Fibroblast of peridontal ligament (primary cell): ENCODE measurements around the gene GABRB3.

Experiments used
- DNase-seq: peaks from one replicate; pipeline ENCODE4 v3.0.0-alpha.2; 2010; ENCODE audit errors: extremely low read depth

GABRB3 gene

DNA sequence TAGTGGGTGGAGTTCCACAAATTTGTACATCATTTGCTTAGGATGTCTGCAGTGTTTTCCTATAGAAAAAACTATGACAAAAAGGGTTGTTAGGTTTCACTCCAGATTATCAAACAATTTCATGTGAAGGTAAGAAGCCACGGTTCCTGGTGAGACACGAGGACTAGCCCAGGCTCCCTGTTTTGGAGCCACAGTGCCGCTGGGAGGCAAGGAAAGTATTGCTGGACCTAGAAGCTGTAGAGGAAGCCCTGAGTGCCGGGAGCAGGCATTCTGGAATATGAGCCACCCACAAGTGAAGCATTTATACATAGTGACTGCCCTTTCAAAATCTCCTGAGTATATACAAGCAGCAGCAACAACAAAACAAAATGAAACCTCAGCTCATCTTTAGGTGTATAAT lies 142.0 kb downstream of the GABRB3 start:
- DNase-seq: no peak

DNA sequence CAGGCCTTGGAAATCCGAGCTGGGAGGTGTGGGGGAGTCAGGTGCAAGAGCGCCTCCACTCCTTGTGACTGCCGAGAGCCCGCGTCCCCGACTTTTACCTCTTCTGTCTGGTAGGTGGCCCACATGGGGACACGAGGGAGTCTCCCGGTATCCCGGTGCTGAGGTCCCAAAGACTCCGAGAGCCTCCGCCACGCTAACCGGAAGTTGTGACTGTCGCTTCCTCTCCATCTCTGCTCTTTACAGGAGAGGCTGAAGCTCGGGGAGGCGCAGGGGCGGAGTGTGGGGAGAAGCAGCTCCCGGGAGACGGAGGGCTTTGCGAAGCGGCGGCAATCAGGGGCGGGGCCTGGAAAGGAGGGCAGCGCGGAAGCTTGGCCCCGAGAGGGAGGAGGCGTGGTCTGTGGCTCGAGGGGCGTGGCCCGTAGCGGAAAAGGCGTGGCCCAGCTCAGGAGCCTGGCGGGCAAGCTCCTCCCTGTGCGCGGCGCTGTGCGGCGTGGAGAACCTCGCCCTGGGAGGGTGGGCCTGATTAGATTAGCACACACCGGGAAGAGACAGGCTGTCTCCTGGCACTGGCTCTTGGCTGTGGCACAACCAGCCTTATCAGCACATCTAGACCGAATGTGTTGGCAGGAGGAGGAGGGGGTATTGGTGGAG lies 143.9 kb downstream of the GABRB3 start:
- DNase-seq: peak; percentile 2

- DNase-seq: no peak
Measured at GRCh38 chr15:26628071-26628470, 144.8 kb downstream of the GABRB3 start.

GRCh38 chr15:26624128-26624527 lies 148.7 kb downstream of the GABRB3 start:
- no peak for DNase-seq

DNA sequence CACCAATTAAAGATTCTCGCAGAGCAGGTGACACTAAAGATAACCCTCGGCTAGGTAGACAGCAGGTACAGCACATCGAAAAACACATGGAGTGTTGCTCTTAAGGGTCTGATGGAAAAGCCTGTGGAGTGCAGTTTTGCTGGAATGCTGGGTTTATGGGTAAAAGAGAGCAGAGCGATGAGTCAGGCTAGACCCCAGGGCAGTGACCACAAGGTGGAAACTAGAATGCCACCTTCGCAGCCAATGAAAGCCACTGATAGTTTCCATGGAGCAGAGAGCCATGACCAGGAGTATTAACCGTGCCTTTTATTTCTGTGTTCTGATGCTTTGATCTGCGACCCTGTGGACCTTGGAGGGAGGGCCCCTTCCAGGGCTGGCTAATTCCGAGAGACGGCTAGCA lies 149.8 kb downstream of the GABRB3 start:
- DNase-seq: no peak

DNA sequence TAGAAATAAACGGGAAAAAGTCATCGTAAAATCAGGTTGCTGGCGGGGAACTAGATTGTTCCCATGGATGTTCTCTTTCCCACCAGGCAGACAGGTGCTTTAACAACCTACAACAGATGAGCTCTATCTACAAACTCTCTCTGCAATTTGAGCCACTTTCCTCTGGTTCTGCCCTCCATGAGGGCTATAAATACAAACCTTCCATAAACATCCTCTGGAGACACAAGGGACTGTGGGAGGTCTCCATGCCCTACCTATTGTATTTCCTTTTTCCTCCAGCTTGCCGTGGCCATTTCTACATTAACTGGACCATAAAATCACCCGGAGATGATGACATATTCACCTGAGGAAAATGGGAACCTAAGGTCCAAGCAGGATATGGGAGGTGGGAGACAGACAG lies 151.1 kb downstream of the GABRB3 start:
- no peak for DNase-seq

- DNase-seq: no peak
Measured at GRCh38 chr15:26620528-26621458, 152.1 kb downstream of the GABRB3 start.

DNA sequence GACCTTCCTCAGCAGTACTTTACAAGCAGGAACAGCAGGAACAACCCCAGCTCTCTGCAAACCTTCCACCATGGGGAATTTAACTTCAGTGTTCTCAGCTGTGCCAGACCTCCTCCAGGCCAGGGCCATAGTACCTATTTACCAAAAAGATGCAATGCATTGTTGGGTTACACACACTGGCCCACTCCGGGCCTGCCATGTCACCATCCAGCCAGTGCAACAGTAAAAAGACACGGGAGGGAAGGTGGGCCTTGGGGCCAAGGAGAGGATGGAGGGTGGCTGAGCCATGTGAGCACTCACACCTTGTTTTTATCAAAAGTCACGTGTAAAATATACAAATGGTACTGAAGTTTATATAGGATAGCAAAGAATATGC lies 157.0 kb downstream of the GABRB3 start:
- DNase-seq: no peak

- DNase-seq: no peak
Measured at GRCh38 chr15:26615188-26615926, 157.5 kb downstream of the GABRB3 start.

- DNase-seq: no peak
Measured at GRCh38 chr15:26614734-26615133, 158.1 kb downstream of the GABRB3 start.

DNA sequence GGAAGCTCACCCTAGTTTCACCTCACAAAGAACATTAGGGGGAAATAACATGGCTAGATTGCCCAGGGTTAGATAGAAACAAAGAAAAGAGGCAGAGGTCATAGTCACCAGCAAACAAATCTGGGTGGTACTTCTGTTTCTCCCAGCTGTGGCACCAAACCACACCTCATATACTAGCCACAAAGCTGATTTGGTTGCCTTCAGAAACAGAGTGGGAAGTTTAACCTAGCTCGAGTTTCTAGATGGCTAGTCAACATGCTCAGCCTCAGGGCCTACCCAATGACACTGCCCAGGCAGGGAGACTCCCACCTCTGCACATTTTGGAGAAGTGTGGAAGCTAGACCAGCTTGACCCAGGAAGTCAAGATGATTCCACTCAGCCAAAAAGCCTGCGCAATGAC lies 174.2 kb downstream of the GABRB3 start:
- DNase-seq: no peak

DNA sequence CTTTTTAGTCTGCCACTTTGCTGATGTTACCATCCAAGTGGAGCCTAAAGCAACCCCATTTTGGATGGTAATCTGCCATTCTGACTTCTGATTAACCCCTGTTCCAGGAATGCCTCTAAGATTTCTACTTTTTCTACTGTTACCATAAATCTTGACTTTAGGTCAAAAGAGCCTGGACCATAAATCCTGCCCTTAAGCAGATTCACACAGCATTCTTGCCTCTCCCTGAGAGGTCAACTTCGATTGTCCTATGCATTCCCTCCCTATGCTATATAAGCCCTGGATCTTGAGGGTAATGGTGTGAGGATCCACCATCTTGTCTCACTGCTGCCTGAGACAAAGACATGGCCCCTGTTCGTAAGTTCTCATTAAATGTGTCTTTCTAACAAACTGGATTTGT lies 177.3 kb downstream of the GABRB3 start:
- DNase-seq: no peak

DNA sequence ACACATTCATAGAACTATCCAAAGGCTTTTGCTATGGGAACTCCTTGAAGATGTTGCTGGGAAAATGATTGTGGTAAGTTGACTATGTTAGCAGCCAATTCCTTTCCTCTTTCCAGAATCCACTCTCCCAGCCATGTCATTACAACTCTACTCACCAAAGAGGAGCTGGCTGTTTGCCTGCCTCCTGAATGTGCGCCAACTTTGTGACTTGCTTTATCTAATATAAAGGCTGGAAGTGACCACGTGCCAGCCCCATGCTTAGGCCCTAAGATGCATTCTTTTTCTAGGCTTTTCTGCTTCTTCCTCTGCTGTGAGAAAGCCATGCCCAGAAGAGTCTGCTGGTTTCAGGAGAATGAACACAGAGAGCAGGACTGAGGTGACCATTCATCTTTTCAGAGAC lies 182.2 kb downstream of the GABRB3 start:
- no peak for DNase-seq

GRCh38 chr15:26582840-26583239 lies 190.0 kb downstream of the GABRB3 start:
- DNase-seq: no peak

- no peak for DNase-seq
Measured at GRCh38 chr15:26580943-26581342, 191.9 kb downstream of the GABRB3 start.

- no peak for DNase-seq
Measured at GRCh38 chr15:26572602-26573350, 200.1 kb downstream of the GABRB3 start.

- no peak for DNase-seq
Measured at GRCh38 chr15:26571346-26571745, 201.5 kb downstream of the GABRB3 start.

DNA sequence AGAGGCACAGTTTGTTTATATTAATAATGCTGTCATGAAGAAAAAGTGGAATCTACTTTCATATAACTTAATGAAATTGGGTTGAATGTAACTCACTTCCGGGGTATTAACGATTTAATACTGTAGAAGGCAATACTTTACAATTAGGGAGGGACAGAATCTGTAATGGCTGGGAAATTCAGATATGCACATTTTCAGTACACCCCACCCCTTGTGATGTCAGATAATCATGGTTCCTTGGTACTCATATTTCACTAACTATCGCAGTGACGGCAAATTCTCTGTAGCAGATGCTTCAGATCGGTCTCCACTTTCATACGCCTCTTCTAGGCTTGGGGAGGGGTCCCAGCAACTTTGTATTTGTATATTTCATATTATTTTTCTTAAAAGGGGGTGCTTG lies 207.3 kb downstream of the GABRB3 start:
- DNase-seq: no peak

GRCh38 chr15:26564361-26564760 lies 208.5 kb downstream of the GABRB3 start:
- DNase-seq: no peak

GRCh38 chr15:26562336-26562735 lies 210.5 kb downstream of the GABRB3 start:
- no peak for DNase-seq

- DNase-seq: no peak
Measured at GRCh38 chr15:26561896-26562295, 211.0 kb downstream of the GABRB3 start.

GRCh38 chr15:26561130-26561529 lies 211.7 kb downstream of the GABRB3 start:
- no peak for DNase-seq
